ENCODE measurements around the gene NUP205.
"Not testable (repeated sequence)": the region's sequence is repeated elsewhere in the genome, so short reads cannot be mapped to it uniquely, and the experiment has no call there.

Gene NUP205

GRCh38 chr7:135692055-135692454, 134.3 kb downstream of the NUP205 start:
- no peak for FAIRE-seq
- DNase-seq (ENCODE audit: insufficient read length): no peak
- no peak for TF ChIP-seq POLR2A (IDR thresholded peaks at IDR 0.05; ENCODE audit: low read depth, low read length)
- no peak for TF ChIP-seq POLR2AphosphoS5 (IDR thresholded peaks at IDR 0.05; ENCODE audit: low read depth, low read length)
- no peak for TF ChIP-seq TAF1 (IDR thresholded peaks at IDR 0.05; ENCODE audit: borderline replicate concordance, low read depth, low read length)

- FAIRE-seq; DNase-seq (ENCODE audit: insufficient read length): not testable (repeated sequence)
Observed at GRCh38 chr7:135692606-135693005, 134.9 kb downstream of the NUP205 start.

- DNase-seq (ENCODE audit: insufficient read length) (no peak), FAIRE-seq (no peak)
- TF ChIP-seq POLR2A (IDR thresholded peaks at IDR 0.05; ENCODE audit: low read depth, low read length) (no peak), TAF1 (IDR thresholded peaks at IDR 0.05; ENCODE audit: borderline replicate concordance, low read depth, low read length) (no peak), POLR2AphosphoS5 (IDR thresholded peaks at IDR 0.05; ENCODE audit: low read depth, low read length) (no peak)
Observed at GRCh38 chr7:135693558-135693957, 135.8 kb downstream of the NUP205 start.

GRCh38 chr7:135697276-135698049, 139.7 kb downstream of the NUP205 start:
- TF ChIP-seq POLR2AphosphoS5 (IDR thresholded peaks at IDR 0.05; ENCODE audit: low read depth, low read length): no peak
- TF ChIP-seq POLR2A (IDR thresholded peaks at IDR 0.05; ENCODE audit: low read depth, low read length): no peak
- no peak for TF ChIP-seq TAF1 (IDR thresholded peaks at IDR 0.05; ENCODE audit: borderline replicate concordance, low read depth, low read length)
- FAIRE-seq (no peak), DNase-seq (ENCODE audit: insufficient read length) (no peak)

Measured in GM12892 (cell line).